HepG2 (cell line): ENCODE measurements around the gene EGFL8. TPM values are rescaled to one million over a fixed set of nuclear protein-coding genes. Genes with fewer than 3 reads are reported as not detected.

Experiments
- CERS6 ChIP-seq: sonication (generic); formaldehyde crosslinking; IDR thresholded peaks from 2 replicates; pipeline ENCODE4 v1.5.0; 2020; ENCODE audit warnings: missing genetic modification reagents
- FIP1L1 ChIP-seq: fragments of 200-400 bp; formaldehyde crosslinking; IDR thresholded peaks from 2 replicates; pipeline ENCODE4 v1.6.1; 2018; ENCODE audit warnings: low read depth, mild to moderate bottlenecking, low read length, moderate library complexity, borderline replicate concordance; ENCODE audit not compliant: insufficient read depth
- GATAD1 ChIP-seq: IDR thresholded peaks from 2 replicates; pipeline ENCODE4 v1.6.1; 2016; ENCODE audit warnings: missing genetic modification reagents, missing compliant biosample characterization
- KDM1A ChIP-seq: IDR thresholded peaks from 2 replicates; pipeline ENCODE4 v1.6.1; 2016; ENCODE audit warnings: missing compliant biosample characterization
- KLF6 ChIP-seq: IDR thresholded peaks from 2 replicates; pipeline ENCODE4 v1.8.0; 2016; ENCODE audit warnings: missing biosample characterization, missing genetic modification reagents
- MTERF4 ChIP-seq: sonication (generic); formaldehyde crosslinking; IDR thresholded peaks from 2 replicates; pipeline ENCODE4 v1.8.0; 2023; ENCODE audit warnings: mild to moderate bottlenecking, missing genetic modification reagents
- PRDM10 ChIP-seq: sonication (generic); formaldehyde crosslinking; IDR thresholded peaks from 2 replicates; pipeline ENCODE4 v1.4.0; 2020; ENCODE audit warnings: low read depth, missing genetic modification reagents
- RBM22 ChIP-seq: fragments of 200-400 bp; formaldehyde crosslinking; optimal IDR thresholded peaks from 2 replicates; pipeline ENCODE3; 2017; ENCODE audit warnings: mild to moderate bottlenecking, low read length, moderate library complexity
- SIN3B ChIP-seq: fragments of 150-350 bp; IDR thresholded peaks from 2 replicates; pipeline ENCODE4 v1.6.1; 2014; ENCODE audit warnings: low read length
- TFDP1 ChIP-seq: IDR thresholded peaks from 2 replicates; pipeline ENCODE4 v1.6.1; 2016; ENCODE audit warnings: missing compliant biosample characterization, missing genetic modification reagents, borderline replicate concordance
- TFE3 ChIP-seq: IDR thresholded peaks from 2 replicates; pipeline ENCODE4 v1.6.1; 2016
- ZNF232 ChIP-seq: sonication (generic); formaldehyde crosslinking; IDR thresholded peaks from 2 replicates; pipeline ENCODE4 v1.4.0; 2020; ENCODE audit warnings: missing genetic modification reagents, borderline replicate concordance
- ZNF263 ChIP-seq: sonication (generic); formaldehyde crosslinking; IDR thresholded peaks from 2 replicates; pipeline ENCODE4 v1.4.0; 2020; ENCODE audit warnings: missing genetic modification reagents
- ZNF275 ChIP-seq: sonication (generic); formaldehyde crosslinking; IDR thresholded peaks from 2 replicates; pipeline ENCODE4 v1.8.0; 2022; ENCODE audit warnings: missing genetic modification reagents, mild to moderate bottlenecking, inconsistent platforms, borderline replicate concordance
- ZNF431 ChIP-seq: sonication (generic); formaldehyde crosslinking; IDR thresholded peaks from 2 replicates; pipeline ENCODE4 v1.9.0; 2022; ENCODE audit warnings: missing genetic modification reagents, low read depth, mild to moderate bottlenecking, borderline replicate concordance
- polyA plus RNA-seq, 8 experiments: library from polyadenylated mRNA; depleted of rRNA in 3 of 8; stranded (reverse) in 7 of 8; unstranded in 1 of 8; fragments of >200 nt; fragmentation: Illumina TruSeq in 4 of 8; extraction: Trizol in 4 of 8; gene quantifications; 2 replicates each; pipeline versions ENCODE4 v1.2.1 to v1.2.3, GENCODE V29; 2011 to 2016; ENCODE audit warnings: low read depth in 4 of 8, missing spikeins in 1 of 8, mixed read lengths in 1 of 8; ENCODE audit not compliant: insufficient read depth in 1 of 8
- total RNA-seq, 5 experiments: library from RNA; depleted of rRNA; stranded (reverse); fragments of >200 nt; fragmentation: Illumina TruSeq; extraction: Trizol; gene quantifications; 2 replicates each; pipeline ENCODE4 v1.2.3, GENCODE V29; 2016; ENCODE audit warnings: low read depth in 1 of 5

Gene EGFL8
- total and polyA plus RNA-seq, 2 of the 13 experiments (the other 11 are each of a cell fraction or from before 2014, with no cell fraction given): 10.0 to 11.5 TPM

GRCh38 chr6:32178547-32179440 is 14.4 kb downstream of the EGFL8 start (continued):
- TF ChIP-seq PRDM10 (CRISPR knock-in tag): no peak
- no peak for TF ChIP-seq FIP1L1
- TF ChIP-seq ZNF263 (CRISPR knock-in tag): no peak
- no peak for TF ChIP-seq MTERF4 (CRISPR knock-in tag)
- no peak for TF ChIP-seq CERS6 (CRISPR knock-in tag)
- peak; percentile 6; the same call in 1 of the 2 replicates for TF ChIP-seq GATAD1
- TF ChIP-seq RBM22: peak; percentile 16
- TF ChIP-seq TFDP1 (CRISPR knock-in tag): 0 out of 2 replicates have a peak, but pooled peaks have one; percentile 4
- no peak for TF ChIP-seq ZNF275 (CRISPR knock-in tag)
- TF ChIP-seq KDM1A (CRISPR knock-in tag): no peak
- peak; percentile 64; the same call in 1 of the 2 replicates for TF ChIP-seq SIN3B
- no peak for TF ChIP-seq KLF6 (CRISPR knock-in tag)
- TF ChIP-seq ZNF232 (CRISPR knock-in tag): no peak
- TF ChIP-seq TFE3 (CRISPR knock-in tag): 0 out of 2 replicates have a peak, but pooled peaks have one; percentile 28
- TF ChIP-seq ZNF431 (CRISPR knock-in tag): no peak
